ENCODE measurements around the gene AUTS2. TPM values are rescaled to one million over a fixed set of nuclear protein-coding genes. Genes with fewer than 3 reads are reported as not detected.

Gene AUTS2
- total and polyA plus RNA-seq, 9 of the 15 experiments (the other 6 are each of a cell fraction or from before 2014, with no cell fraction given): 0.58 TPM; not detected in 8

- ATAC-seq: no peak
- 0 out of 5 replicates have a peak, but pooled peaks cover 0 to 2% of the 10 kb centered on the region in 2 experiments for H3K27me3 ChIP-seq (ENCODE audit: control insufficient read depth in 2 of 2, insufficient read depth in 2 of 2, low read length in 2 of 2)
- H3K36me3 ChIP-seq (ENCODE audit: control insufficient read depth, insufficient read depth, low read length): no peaks in the 10 kb centered on the region
- BruUV-seq (replicated peaks): no TSS peak
- H3K9ac ChIP-seq (ENCODE audit: insufficient read depth in 1 of 2, low read depth in 2 of 2, low read length in 2 of 2): no peak overlapping the region
- intact Hi-C loops (cut with micrococcal nuclease): no loop called here
- H4K20me1 ChIP-seq (replicated peaks; ENCODE audit: control insufficient read depth, insufficient read depth, low read length): no peaks in the 10 kb centered on the region
- no peak overlapping the region for H3K27ac ChIP-seq (ENCODE audit: extremely low read depth, low read depth, low read length)
- no peaks in the 10 kb centered on the region for H3K79me2 ChIP-seq (ENCODE audit: control insufficient read depth, insufficient read depth, low read length)
- H3K4me1 ChIP-seq (replicated peaks in 1 of 2; ENCODE audit: control insufficient read depth in 2 of 2, insufficient read depth in 2 of 2, low read length in 2 of 2): no peaks in the 10 kb centered on the region
- no peak for DNase-seq (ENCODE audit: extremely low read depth in 1 of 4, low spot score in 3 of 4)
- POLR2A ChIA-PET: no interaction called here
- no peaks in the 10 kb centered on the region for H3K9me3 ChIP-seq (replicated peaks; ENCODE audit: control insufficient read depth, insufficient read depth, low read depth, low read length)
- no peaks in the 10 kb centered on the region for H3K9me1 ChIP-seq (ENCODE audit: control insufficient read depth, insufficient read depth, low read length)
- H2AFZ ChIP-seq (ENCODE audit: low read depth, low read length): no peak overlapping the region
- in situ Hi-C loops (cut with MboI): no loop called here
- H3K4me3 ChIP-seq: no peak overlapping the region
- H3K4me2 ChIP-seq (ENCODE audit: insufficient read depth, low read length): no peak overlapping the region
- TF ChIP-seq XRCC3 (IDR thresholded peaks at IDR 0.05) (no peak), GATA2 (CRISPR knock-in tag; IDR thresholded peaks at IDR 0.05) (no peak)
- no peak for FAIRE-seq
- WGBS (ENCODE audit: insufficient coverage, low coverage, missing lambda C conversion rate): 0% methylated on average over 1 of the region's 1 CpG
- CTCF ChIA-PET (ENCODE audit: low intra/inter-chr PET ratio): no interaction called here
These were observed 661.2 kb downstream of the AUTS2 start for GRCh38 chr7:70259502-70259901.

- FAIRE-seq: no peak
- in situ Hi-C loops (cut with MboI): no loop called here
- TF ChIP-seq CREM (IDR thresholded peaks at IDR 0.05; ENCODE audit: low read depth): no peak
- no peak for TF ChIP-seq NR4A1 (CRISPR knock-in tag; IDR thresholded peaks at IDR 0.05)
- no peak for TF ChIP-seq NR4A1 (tag; IDR thresholded peaks at IDR 0.05)
- TF ChIP-seq PRPF4 (IDR thresholded peaks at IDR 0.05; ENCODE audit: insufficient read depth, low read depth, low read length, poor library complexity, severe bottlenecking): no peak
- no peak for TF ChIP-seq TRIM24 (IDR thresholded peaks at IDR 0.05)
- no peak for TF ChIP-seq JUND (IDR thresholded peaks at IDR 0.05; ENCODE audit: borderline replicate concordance, low read depth, low read length)
- TF ChIP-seq JUND (tag; IDR thresholded peaks at IDR 0.05; ENCODE audit: borderline replicate concordance, low read depth, low read length): no peak
- TF ChIP-seq, protein P1, sequence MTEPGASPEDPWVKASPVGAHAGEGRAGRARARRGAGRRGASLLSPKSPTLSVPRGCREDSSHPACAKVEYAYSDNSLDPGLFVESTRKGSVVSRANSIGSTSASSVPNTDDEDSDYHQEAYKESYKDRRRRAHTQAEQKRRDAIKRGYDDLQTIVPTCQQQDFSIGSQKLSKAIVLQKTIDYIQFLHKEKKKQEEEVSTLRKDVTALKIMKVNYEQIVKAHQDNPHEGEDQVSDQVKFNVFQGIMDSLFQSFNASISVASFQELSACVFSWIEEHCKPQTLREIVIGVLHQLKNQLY (CRISPR knock-in tag; conservative IDR thresholded peaks at IDR 0.05): no peak
- TF ChIP-seq SIN3B (IDR thresholded peaks at IDR 0.05; ENCODE audit: low read depth): no peak
- TF ChIP-seq ZNF253 (CRISPR knock-in tag; conservative IDR thresholded peaks at IDR 0.05): no peak
- TF ChIP-seq, protein P2, sequence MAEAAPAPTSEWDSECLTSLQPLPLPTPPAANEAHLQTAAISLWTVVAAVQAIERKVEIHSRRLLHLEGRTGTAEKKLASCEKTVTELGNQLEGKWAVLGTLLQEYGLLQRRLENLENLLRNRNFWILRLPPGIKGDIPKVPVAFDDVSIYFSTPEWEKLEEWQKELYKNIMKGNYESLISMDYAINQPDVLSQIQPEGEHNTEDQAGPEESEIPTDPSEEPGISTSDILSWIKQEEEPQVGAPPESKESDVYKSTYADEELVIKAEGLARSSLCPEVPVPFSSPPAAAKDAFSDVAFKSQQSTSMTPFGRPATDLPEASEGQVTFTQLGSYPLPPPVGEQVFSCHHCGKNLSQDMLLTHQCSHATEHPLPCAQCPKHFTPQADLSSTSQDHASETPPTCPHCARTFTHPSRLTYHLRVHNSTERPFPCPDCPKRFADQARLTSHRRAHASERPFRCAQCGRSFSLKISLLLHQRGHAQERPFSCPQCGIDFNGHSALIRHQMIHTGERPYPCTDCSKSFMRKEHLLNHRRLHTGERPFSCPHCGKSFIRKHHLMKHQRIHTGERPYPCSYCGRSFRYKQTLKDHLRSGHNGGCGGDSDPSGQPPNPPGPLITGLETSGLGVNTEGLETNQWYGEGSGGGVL (CRISPR knock-in tag; IDR thresholded peaks at IDR 0.05): no peak
- no peak for TF ChIP-seq SETDB1 (IDR thresholded peaks at IDR 0.05; ENCODE audit: low read length)
These were observed 665.4 kb downstream of the AUTS2 start for GRCh38 chr7:70263471-70264255.

More at GRCh38 chr7:70263471-70264255, 665.4 kb downstream of the AUTS2 start:
- H2AFZ ChIP-seq (ENCODE audit: low read depth, low read length): no peak overlapping the region
- intact Hi-C loops (cut with micrococcal nuclease): loop anchor here (5.0 kb wide), 1 partner anchor 1044 kb away; no protein-coding TSS in a partner anchor
- H3K79me2 ChIP-seq (ENCODE audit: control insufficient read depth, insufficient read depth, low read length): no peaks in the 10 kb centered on the region
- ChIA-PET POLR2A (interaction anchor here (0.6 to 1.0 kb wide), 2 partner anchors 11 to 1233 kb away, joined by 3 to 4 read pairs; no protein-coding TSS in a partner anchor), CTCF (ENCODE audit: low intra/inter-chr PET ratio) (no interaction called here)
- 0% methylated on average over 7 of the region's 7 CpGs for WGBS (ENCODE audit: insufficient coverage, low coverage, missing lambda C conversion rate)
- no peak overlapping the region for H3K27ac ChIP-seq (ENCODE audit: extremely low read depth, low read depth, low read length)
- no peaks in the 10 kb centered on the region for H4K20me1 ChIP-seq (replicated peaks; ENCODE audit: control insufficient read depth, insufficient read depth, low read length)
- no peaks in the 10 kb centered on the region for H3K4me1 ChIP-seq (replicated peaks in 1 of 2; ENCODE audit: control insufficient read depth in 2 of 2, insufficient read depth in 2 of 2, low read length in 2 of 2)
- DNase-seq (ENCODE audit: extremely low read depth in 1 of 4, low spot score in 3 of 4) (no peak), ATAC-seq (no peak)
- H3K4me3 ChIP-seq: no peak overlapping the region
- no peak overlapping the region for H3K4me2 ChIP-seq (ENCODE audit: insufficient read depth, low read length)
- no peaks in the 10 kb centered on the region for H3K27me3 ChIP-seq (ENCODE audit: control insufficient read depth in 2 of 2, insufficient read depth in 2 of 2, low read length in 2 of 2)
- BruUV-seq (replicated peaks): no TSS peak
- H3K9ac ChIP-seq (ENCODE audit: insufficient read depth in 1 of 2, low read depth in 2 of 2, low read length in 2 of 2): no peak overlapping the region
- H3K36me3 ChIP-seq (ENCODE audit: control insufficient read depth, insufficient read depth, low read length): no peaks in the 10 kb centered on the region
- no peaks in the 10 kb centered on the region for H3K9me1 ChIP-seq (ENCODE audit: control insufficient read depth, insufficient read depth, low read length)
- no peaks in the 10 kb centered on the region for H3K9me3 ChIP-seq (replicated peaks; ENCODE audit: control insufficient read depth, insufficient read depth, low read depth, low read length)
